SU-DHL-6 (cell line): ENCODE data around the gene MDC1.
A peak's percentile ranks its signal among the peaks of the same experiment; 100 is the strongest.

Source experiments
- H2AFZ ChIP-seq: fragments of 200-600 bp; sonication (generic); 2 replicates; pipeline ENCODE4 v1.6.1; 2014; ENCODE audit warnings: low read depth, mild to moderate bottlenecking, moderate library complexity, mixed read lengths, antibody characterized with exemption, low read length; ENCODE audit not compliant: severe bottlenecking
- H3F3A ChIP-seq: fragments of 200-600 bp; shearing (Covaris generic); 2 replicates; pipeline ENCODE4 v1.6.0; 2016; ENCODE audit warnings: antibody characterized with exemption, mild to moderate bottlenecking; ENCODE audit not compliant: insufficient read depth
- H3K27ac ChIP-seq: fragments of 200-600 bp; sonication (generic); 2 replicates; pipeline ENCODE4 v1.5.1; 2016; ENCODE audit warnings: low read depth, mild to moderate bottlenecking, low read length, moderate library complexity, mixed read lengths
- H3K27me3 ChIP-seq: fragments of 200-600 bp; sonication (generic), shearing (Covaris generic); 2 replicates; pipeline ENCODE4 v1.6.0; 2014; ENCODE audit warnings: mild to moderate bottlenecking, low read length
- H3K36me3 ChIP-seq: fragments of 200-600 bp; sonication (generic); 2 replicates; pipeline ENCODE4 v1.6.1; 2014; ENCODE audit warnings: mild to moderate bottlenecking, low read length, mixed read lengths
- H3K4me2 ChIP-seq: fragments of 300-600, 200-600 bp; shearing (Covaris generic), sonication (generic); 2 replicates; pipeline ENCODE4 v1.6.0; 2014; ENCODE audit warnings: low read length, low read depth, mild to moderate bottlenecking; ENCODE audit not compliant: poor library complexity, severe bottlenecking
- H3K4me3 ChIP-seq: fragments of 200-600 bp; sonication (generic); 2 replicates; pipeline ENCODE4 v1.5.1; 2014; ENCODE audit warnings: antibody characterized with exemption, low read length, mild to moderate bottlenecking, mixed read lengths; ENCODE audit not compliant: insufficient read depth, poor library complexity, severe bottlenecking
- H3K79me2 ChIP-seq: fragments of 200-600 bp; sonication (generic); 2 replicates; pipeline ENCODE4 v1.6.1; 2014; ENCODE audit warnings: mild to moderate bottlenecking, low read length, moderate library complexity; ENCODE audit not compliant: insufficient read depth
- H3K9ac ChIP-seq: fragments of 200-600 bp; sonication (generic); 2 replicates; pipeline ENCODE4 v1.7.0; 2014; ENCODE audit warnings: mild to moderate bottlenecking, low read length
- H3K9me2 ChIP-seq: fragments of 200-600 bp; sonication (generic); replicated peaks from 2 replicates; pipeline ENCODE4 v1.6.1; 2014; ENCODE audit warnings: low read length; ENCODE audit not compliant: insufficient read depth
- H3K9me3 ChIP-seq: fragments of 200-600 bp; sonication (generic); 2 replicates; pipeline ENCODE4 v1.6.1; 2014; ENCODE audit warnings: low read length, mixed read lengths; ENCODE audit not compliant: insufficient read depth
- H4K20me1 ChIP-seq: fragments of 200-600 bp; sonication (generic); 2 replicates; pipeline ENCODE4 v1.6.1; 2014; ENCODE audit warnings: low read depth, mild to moderate bottlenecking, antibody characterized with exemption, low read length, moderate library complexity, mixed read lengths
- EZH2phosphoT487 ChIP-seq: fragments of 200-600 bp; sonication (generic), shearing (Covaris generic); conservative IDR thresholded peaks from 2 replicates; pipeline ENCODE4 v1.6.1; 2018; ENCODE audit warnings: mild to moderate bottlenecking, antibody characterized with exemption, low read length, moderate library complexity, mixed read lengths
- TF ChIP-seq, protein P1 (sequence below): fragments of 200-600 bp; sonication (generic); IDR thresholded peaks from one replicate; pipeline ENCODE4 v1.5.1; 2017; ENCODE audit warnings: antibody characterized with exemption, mild to moderate bottlenecking, low read length, moderate library complexity; ENCODE audit not compliant: insufficient read depth, poor library complexity, severe bottlenecking

The MDC1 gene

GRCh38 chr6:30700340-30700739 is 16.7 kb downstream of the MDC1 start:
- Histone ChIP-seq H2AFZ (no peak overlapping the region), H3K79me2 (no peaks in the 10 kb centered on the region), H3F3A (no peaks in the 10 kb centered on the region), H3K4me3 (no peak overlapping the region), H3K9me3 (no peaks in the 10 kb centered on the region), H3K4me2 (no peak overlapping the region), H3K9me2 (no peaks in the 10 kb centered on the region), H3K27me3 (no peaks in the 10 kb centered on the region), H3K36me3 (peaks cover 4% of the 10 kb centered on the region; the same call in 1 of the 2 replicates), H3K27ac (no peak overlapping the region), H4K20me1 (no peaks in the 10 kb centered on the region), H3K9ac (no peak overlapping the region)
- TF ChIP-seq, protein P1, sequence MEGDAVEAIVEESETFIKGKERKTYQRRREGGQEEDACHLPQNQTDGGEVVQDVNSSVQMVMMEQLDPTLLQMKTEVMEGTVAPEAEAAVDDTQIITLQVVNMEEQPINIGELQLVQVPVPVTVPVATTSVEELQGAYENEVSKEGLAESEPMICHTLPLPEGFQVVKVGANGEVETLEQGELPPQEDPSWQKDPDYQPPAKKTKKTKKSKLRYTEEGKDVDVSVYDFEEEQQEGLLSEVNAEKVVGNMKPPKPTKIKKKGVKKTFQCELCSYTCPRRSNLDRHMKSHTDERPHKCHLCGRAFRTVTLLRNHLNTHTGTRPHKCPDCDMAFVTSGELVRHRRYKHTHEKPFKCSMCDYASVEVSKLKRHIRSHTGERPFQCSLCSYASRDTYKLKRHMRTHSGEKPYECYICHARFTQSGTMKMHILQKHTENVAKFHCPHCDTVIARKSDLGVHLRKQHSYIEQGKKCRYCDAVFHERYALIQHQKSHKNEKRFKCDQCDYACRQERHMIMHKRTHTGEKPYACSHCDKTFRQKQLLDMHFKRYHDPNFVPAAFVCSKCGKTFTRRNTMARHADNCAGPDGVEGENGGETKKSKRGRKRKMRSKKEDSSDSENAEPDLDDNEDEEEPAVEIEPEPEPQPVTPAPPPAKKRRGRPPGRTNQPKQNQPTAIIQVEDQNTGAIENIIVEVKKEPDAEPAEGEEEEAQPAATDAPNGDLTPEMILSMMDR, result no peak
- no peak for TF ChIP-seq EZH2phosphoT487

- Histone ChIP-seq H3K4me3 (no peak overlapping the region), H2AFZ (no peak overlapping the region), H3K79me2 (no peaks in the 10 kb centered on the region), H3K9me3 (no peaks in the 10 kb centered on the region), H3K27ac (no peak overlapping the region), H3K9ac (no peak overlapping the region), H4K20me1 (no peaks in the 10 kb centered on the region), H3K27me3 (no peaks in the 10 kb centered on the region), H3K9me2 (no peaks in the 10 kb centered on the region), H3F3A (peaks cover 7% of the 10 kb centered on the region; the same call in 1 of the 2 replicates), H3K4me2 (no peak overlapping the region), H3K36me3 (peaks cover 4% of the 10 kb centered on the region; the same call in 1 of the 2 replicates)
- no peak for TF ChIP-seq EZH2phosphoT487
- TF ChIP-seq, protein P1, result no peak
Measured at GRCh38 chr6:30696432-30696831, 20.6 kb downstream of the MDC1 start.

DNA sequence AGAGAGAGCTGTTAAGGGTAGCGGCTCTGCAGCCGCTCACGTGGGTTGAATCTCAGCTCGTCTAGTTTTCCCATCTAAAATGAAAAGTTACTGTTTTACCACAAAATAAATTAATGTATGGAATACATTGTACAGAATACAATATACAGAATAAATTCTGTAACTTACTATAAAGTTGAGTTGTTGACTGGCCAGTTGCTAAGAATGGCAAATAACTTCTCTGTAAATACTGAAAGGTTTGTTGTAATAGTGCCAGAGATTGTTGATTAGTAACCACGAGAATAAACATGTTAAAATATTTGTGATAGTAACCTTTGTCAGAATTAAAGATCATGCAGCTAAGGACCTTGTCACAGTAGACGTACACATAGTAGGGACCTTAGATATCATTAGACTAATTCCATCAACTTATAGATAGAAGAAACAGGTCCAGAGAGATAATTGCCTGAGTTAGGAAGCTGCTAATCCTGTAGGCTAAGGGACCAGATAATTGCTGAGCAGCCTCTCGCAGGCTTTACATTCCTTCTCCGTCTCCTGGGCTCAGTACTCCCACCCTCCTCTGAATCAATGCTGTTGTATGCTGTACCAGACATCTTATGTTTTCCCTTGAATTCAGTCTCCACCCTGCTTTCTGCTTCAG is 25.8 kb downstream of the MDC1 start:
- no peaks in the 10 kb centered on the region for H3K27me3 ChIP-seq
- H3F3A ChIP-seq, result peaks cover 42% of the 10 kb centered on the region
- H3K36me3 ChIP-seq, result no peaks in the 10 kb centered on the region
- H3K79me2 ChIP-seq, result peaks cover 8% of the 10 kb centered on the region; the same call in 1 of the 2 replicates
- peak overlapping the region; percentile 79 for H3K4me3 ChIP-seq
- H3K9ac ChIP-seq, result peak overlapping the region; percentile 82
- H2AFZ ChIP-seq, result peak overlapping the region; percentile 92
- no peaks in the 10 kb centered on the region for H3K9me2 ChIP-seq
- H3K4me2 ChIP-seq, result peak overlapping the region; percentile 92
- H3K27ac ChIP-seq, result peak overlapping the region; percentile 10; the same call in 1 of the 2 replicates
- no peak for TF ChIP-seq EZH2phosphoT487
- TF ChIP-seq, protein P1, result no peak
- no peaks in the 10 kb centered on the region for H3K9me3 ChIP-seq
- no peaks in the 10 kb centered on the region for H4K20me1 ChIP-seq
